Endothelial cell of umbilical vein (primary cell): ENCODE data around the gene SOX9.

Experiments
- CTCF ChIP-seq, 2 donors: IDR thresholded peaks; 1 replicate in 1 of 2; 2 replicates in 1 of 2; pipeline ENCODE4 v1.5.1; 2011; ENCODE audit warnings: low read length in 2 of 2, mild to moderate bottlenecking in 2 of 2, moderate library complexity in 2 of 2, control low read depth in 1 of 2, inconsistent platforms in 1 of 2, low read depth in 1 of 2; ENCODE audit not compliant: insufficient read depth in 1 of 2; ENCODE audit errors: extremely low read depth in 1 of 2
- EZH2 ChIP-seq: IDR thresholded peaks from 2 replicates; pipeline ENCODE4 v1.6.1; 2012; ENCODE audit warnings: borderline replicate concordance, low read depth, mild to moderate bottlenecking, moderate library complexity, low read length, inconsistent platforms; ENCODE audit not compliant: severe bottlenecking
- FOS ChIP-seq: IDR thresholded peaks from 2 replicates; pipeline ENCODE4 v1.6.1; 2011; ENCODE audit warnings: mild to moderate bottlenecking, low read length, moderate library complexity, borderline replicate concordance; ENCODE audit not compliant: insufficient read depth
- MYC ChIP-seq: IDR thresholded peaks from one replicate; pipeline ENCODE4 v1.6.1; 2011; ENCODE audit warnings: mild to moderate bottlenecking, low read depth, low read length
- POLR2A ChIP-seq: IDR thresholded peaks from 2 replicates; pipeline ENCODE4 v1.6.1; 2012; ENCODE audit warnings: low read depth, mild to moderate bottlenecking, control low read depth, low read length
- POLR2AphosphoS5 ChIP-seq: IDR thresholded peaks from 2 replicates; pipeline ENCODE4 v1.6.1; 2012; ENCODE audit warnings: low read depth, mild to moderate bottlenecking, control low read depth, low read length, moderate library complexity; ENCODE audit not compliant: insufficient read depth

GRCh38 chr17:72089453-72089987, 31.3 kb upstream of the SOX9 start:
- TF ChIP-seq EZH2, result no peak
- TF ChIP-seq FOS, result no peak
- TF ChIP-seq CTCF (IDR thresholded peaks at IDR 0.05; ENCODE audit: extremely low read depth in 1 of 2, insufficient read depth in 1 of 2, low read depth in 1 of 2, low read length in 2 of 2), result no peak
- TF ChIP-seq POLR2A, result no peak
- no peak for TF ChIP-seq POLR2AphosphoS5
- no peak for TF ChIP-seq MYC
